Suprapubic skin (tissue), 4 donors: ENCODE results near the gene PTGIR. TPM values are rescaled to one million over a fixed set of nuclear protein-coding genes. Genes with fewer than 3 reads are reported as not detected.
A peak's percentile ranks its signal among the peaks of the same experiment; 100 is the strongest.

Experiments used
- DNase-seq, 2 donors: peaks; one replicate each; pipeline ENCODE4 v3.0.0-alpha.2; 2019; ENCODE audit warnings: low spot score in 2 of 2
- H3K27ac ChIP-seq: fragments of 200-600 bp; sonication (generic); one replicate; pipeline ENCODE4 v1.5.1; 2019
- H3K27me3 ChIP-seq: fragments of 200-600 bp; sonication (generic); one replicate; pipeline ENCODE4 v1.5.1; 2019
- H3K36me3 ChIP-seq: fragments of 200-600 bp; sonication (generic); one replicate; pipeline ENCODE4 v1.5.1; 2019
- H3K4me1 ChIP-seq: fragments of 200-600 bp; sonication (generic); one replicate; pipeline ENCODE4 v1.5.1; 2019
- H3K4me3 ChIP-seq: fragments of 200-600 bp; sonication (generic); one replicate; pipeline ENCODE4 v1.5.1; 2019; ENCODE audit warnings: mild to moderate bottlenecking
- H3K9me3 ChIP-seq: fragments of 200-600 bp; sonication (generic); one replicate; pipeline ENCODE4 v1.5.1; 2019
- EP300 ChIP-seq: sonication (generic); formaldehyde crosslinking; IDR thresholded peaks from one replicate; pipeline ENCODE4 v1.6.1; 2017; ENCODE audit warnings: antibody characterized with exemption
- POLR2A ChIP-seq, 2 donors: fragments of 450-650 bp; IDR thresholded peaks; one replicate each; pipeline ENCODE4 v1.6.1; 2017; ENCODE audit warnings: antibody characterized with exemption in 2 of 2, mild to moderate bottlenecking in 2 of 2, moderate library complexity in 2 of 2
- POLR2AphosphoS5 ChIP-seq, 3 donors: sonication (generic); formaldehyde crosslinking; IDR thresholded peaks; one replicate each; pipeline ENCODE4 v1.6.1; 2017; ENCODE audit warnings: antibody characterized with exemption in 3 of 3
- WGBS: methylation state at CpG from one replicate; pipeline ENCODE4 v1.1.5; 2018; 5-methylcytosine and 5-hydroxymethylcytosine counted together
- total RNA-seq, 4 donors: library from RNA; depleted of rRNA; stranded (reverse); fragments of >200 nt; gene quantifications; one replicate each; pipeline ENCODE4 v1.1.0, GENCODE V29; 2016
- TF ChIP-seq, protein P1 (sequence below), 2 donors: fragments of 200-600 bp in 1 of 2; fragments of 450-650 bp in 1 of 2; sonication (generic) in 1 of 2; IDR thresholded peaks; one replicate each; pipeline ENCODE4 v1.5.1; 2016 to 2019; ENCODE audit warnings: antibody characterized with exemption in 2 of 2, mild to moderate bottlenecking in 1 of 2, moderate library complexity in 1 of 2

PTGIR gene
- total RNA-seq, 4 donors from 2014 or later = 0.57 to 6.7 (median 2.4) TPM

DNA sequence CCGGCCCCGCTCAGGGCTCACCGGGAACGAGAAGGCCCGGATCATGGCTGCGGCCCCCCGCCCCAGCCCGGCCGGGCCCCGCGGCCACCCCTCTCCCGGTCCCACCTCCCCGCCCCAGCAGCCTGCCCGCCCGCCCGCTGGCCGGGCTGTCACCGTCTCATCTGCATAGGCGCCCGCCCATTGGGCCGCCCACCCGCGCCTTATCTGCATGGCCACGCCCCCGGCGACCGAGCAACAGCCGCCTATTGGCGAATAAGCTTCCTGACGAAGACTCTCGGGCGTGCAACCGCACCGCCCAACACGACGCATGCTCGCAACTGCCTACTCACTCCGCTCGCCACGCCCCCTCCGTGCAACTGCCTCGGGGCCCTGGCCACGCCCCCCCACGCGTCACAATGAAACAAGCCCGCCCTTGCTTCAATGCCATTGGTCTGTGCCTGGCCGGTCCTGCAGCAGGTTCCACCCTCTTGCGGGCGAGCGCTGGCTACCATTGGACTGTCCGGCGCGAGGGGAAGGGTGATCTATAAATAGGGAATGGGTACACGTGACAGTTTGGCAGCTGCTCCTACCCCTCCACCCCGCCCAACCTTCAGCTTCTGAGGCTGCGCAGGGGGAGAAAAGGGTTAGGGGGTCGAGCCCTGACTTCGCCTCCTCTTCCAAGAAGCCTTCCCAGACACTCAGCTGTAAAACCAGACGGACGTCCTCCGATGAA, 36.3 kb upstream of the PTGIR start, which contains the start of gene DACT3:
DACT3 (minus strand) TSS at position 163 of the 712 bp plus-strand sequence; CDS start at position 45, 118 bp downstream.
- H3K9me3 ChIP-seq = no peaks in the 10 kb centered on the region

DNA sequence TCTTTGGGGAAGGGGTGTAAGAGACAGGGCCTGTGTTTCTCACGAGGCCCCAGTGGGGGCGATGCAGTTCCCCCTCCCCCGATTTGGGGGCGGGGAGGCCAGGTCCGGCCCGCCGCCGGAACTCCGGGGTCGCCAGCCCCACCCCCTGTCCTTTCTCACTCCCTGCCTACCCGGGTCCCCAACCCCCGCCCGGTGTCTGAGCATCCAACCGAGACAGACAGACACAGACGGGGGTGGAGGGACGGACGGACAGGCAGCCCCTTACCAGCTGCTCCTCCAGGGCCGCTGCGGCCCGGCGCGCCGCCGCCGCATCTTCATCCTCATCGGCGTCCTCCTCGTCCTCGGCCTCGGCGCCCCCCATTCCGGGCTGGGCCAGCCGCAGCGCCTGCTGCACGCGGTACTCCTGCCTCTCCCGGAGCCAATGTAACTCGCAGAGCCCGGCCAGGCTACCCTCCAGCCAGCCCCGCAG, 35.7 kb upstream of the PTGIR start:
- H3K27ac ChIP-seq = no peak overlapping the region
- WGBS = no CpG with 5 or more reads among the region's 40 CpGs
- no peak for DNase-seq

More for the DNA sequence above, 36.3 kb upstream of the PTGIR start, which contains the start of gene DACT3:
- Histone ChIP-seq H3K4me1 (peaks cover 26% of the 10 kb centered on the region), H3K27ac (peak within 1 kb of the TSS; percentile 63), H3K4me3 (peak within 1 kb of the TSS; percentile 65), H3K27me3 (peaks cover 28% of the 10 kb centered on the region), H3K36me3 (no peaks in the 10 kb centered on the region)
- TF ChIP-seq EP300 = no peak
- TF ChIP-seq POLR2AphosphoS5 (IDR thresholded peaks at IDR 0.05) = peak in 1 of 3 donors; percentile 85
- peak; percentile 100 for DNase-seq
- 0% methylated on average over 25 of the region's 61 CpGs for WGBS

DNA sequence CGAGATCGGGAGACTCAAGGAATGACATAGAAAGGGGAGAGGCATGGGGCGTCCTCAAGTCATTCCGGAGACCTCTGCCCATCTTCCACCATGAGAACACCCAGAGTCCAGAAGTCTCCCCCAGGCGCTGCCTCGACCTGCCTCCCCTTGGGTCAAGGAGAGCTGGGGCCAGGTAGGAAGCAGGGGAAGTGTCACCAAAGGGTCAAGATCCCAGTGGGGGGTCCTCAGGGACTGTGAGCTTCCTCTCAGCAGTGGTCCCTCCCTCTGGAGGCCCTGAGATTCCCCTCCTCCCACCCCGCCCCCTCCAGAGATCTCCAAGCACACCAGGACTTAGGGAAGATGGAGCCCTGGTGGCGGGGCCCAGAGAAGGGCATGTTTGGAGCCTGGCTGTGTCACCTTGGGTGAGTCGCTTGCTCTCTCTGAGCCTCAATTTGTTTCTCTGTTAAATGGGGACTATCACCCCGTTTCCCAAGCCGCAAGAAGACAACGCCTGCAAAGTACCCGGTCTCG, 35.2 kb upstream of the PTGIR start:
- TF ChIP-seq, protein P1, sequence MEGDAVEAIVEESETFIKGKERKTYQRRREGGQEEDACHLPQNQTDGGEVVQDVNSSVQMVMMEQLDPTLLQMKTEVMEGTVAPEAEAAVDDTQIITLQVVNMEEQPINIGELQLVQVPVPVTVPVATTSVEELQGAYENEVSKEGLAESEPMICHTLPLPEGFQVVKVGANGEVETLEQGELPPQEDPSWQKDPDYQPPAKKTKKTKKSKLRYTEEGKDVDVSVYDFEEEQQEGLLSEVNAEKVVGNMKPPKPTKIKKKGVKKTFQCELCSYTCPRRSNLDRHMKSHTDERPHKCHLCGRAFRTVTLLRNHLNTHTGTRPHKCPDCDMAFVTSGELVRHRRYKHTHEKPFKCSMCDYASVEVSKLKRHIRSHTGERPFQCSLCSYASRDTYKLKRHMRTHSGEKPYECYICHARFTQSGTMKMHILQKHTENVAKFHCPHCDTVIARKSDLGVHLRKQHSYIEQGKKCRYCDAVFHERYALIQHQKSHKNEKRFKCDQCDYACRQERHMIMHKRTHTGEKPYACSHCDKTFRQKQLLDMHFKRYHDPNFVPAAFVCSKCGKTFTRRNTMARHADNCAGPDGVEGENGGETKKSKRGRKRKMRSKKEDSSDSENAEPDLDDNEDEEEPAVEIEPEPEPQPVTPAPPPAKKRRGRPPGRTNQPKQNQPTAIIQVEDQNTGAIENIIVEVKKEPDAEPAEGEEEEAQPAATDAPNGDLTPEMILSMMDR (IDR thresholded peaks at IDR 0.05) = no peak
- TF ChIP-seq POLR2A (IDR thresholded peaks at IDR 0.05) = no peak
- Histone ChIP-seq H3K4me3 (peak overlapping the region; percentile 65), H3K36me3 (no peaks in the 10 kb centered on the region), H3K27ac (no peak overlapping the region), H3K4me1 (peaks cover 26% of the 10 kb centered on the region), H3K27me3 (peaks cover 28% of the 10 kb centered on the region), H3K9me3 (no peaks in the 10 kb centered on the region)
- WGBS = 6% methylated on average over 6 of the region's 14 CpGs
- peak in 1 of 2 donors; percentile 68 for DNase-seq

More for the DNA sequence above, 35.7 kb upstream of the PTGIR start:
- TF ChIP-seq POLR2AphosphoS5 (IDR thresholded peaks at IDR 0.05) (no peak), EP300 (no peak)
- TF ChIP-seq, protein P1 (IDR thresholded peaks at IDR 0.05) = no peak
- Histone ChIP-seq H3K4me1 (peaks cover 26% of the 10 kb centered on the region), H3K4me3 (peak overlapping the region; percentile 65), H3K27me3 (peaks cover 28% of the 10 kb centered on the region), H3K36me3 (no peaks in the 10 kb centered on the region), H3K9me3 (no peaks in the 10 kb centered on the region)

DNA sequence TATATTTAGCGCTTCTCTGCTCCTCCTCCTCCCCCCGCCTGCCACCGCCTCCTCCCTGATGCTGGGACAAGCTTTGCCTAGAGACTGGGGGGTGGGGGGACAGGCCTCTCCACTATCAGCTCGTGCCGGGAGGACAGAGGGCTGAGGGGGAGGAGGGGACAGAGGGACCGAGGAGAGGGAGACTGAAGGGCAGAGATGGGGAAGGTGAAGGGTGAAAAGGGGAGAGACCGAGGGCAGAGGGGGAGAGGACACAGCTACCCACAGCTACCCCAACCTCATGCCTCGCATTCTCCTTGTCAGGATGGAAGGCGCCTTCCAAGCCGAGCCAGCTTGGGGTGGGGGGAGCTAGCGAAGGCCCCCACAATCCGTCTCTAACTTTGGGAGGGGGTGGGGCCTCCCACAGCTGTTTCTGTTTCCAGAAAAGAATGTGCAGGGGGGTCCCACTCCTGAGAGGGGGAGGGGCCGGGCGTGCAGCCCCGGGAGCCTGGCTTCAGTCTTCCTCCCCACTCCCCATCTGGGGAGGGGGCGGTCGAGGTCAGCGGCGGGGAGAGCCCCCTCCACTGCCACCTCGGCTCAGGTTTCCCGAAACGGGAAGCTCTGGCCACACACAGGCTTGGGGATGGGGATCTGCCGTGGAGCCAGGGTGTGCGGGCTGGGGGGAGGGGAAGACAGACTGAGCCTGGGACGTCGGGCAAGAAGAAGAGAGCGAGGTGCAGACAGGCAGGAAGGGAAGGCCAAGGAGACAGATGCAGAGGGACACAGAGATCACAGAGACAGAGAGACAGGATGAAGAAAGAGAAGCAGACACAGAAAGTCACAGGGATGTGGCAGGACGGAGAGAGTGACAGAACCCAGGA, 34.5 kb upstream of the PTGIR start:
- H3K9me3 ChIP-seq = no peaks in the 10 kb centered on the region
- DNase-seq = peak in 1 of 2 donors; percentile 70
- H3K36me3 ChIP-seq = no peaks in the 10 kb centered on the region
- no peak overlapping the region for H3K27ac ChIP-seq
- peak overlapping the region; percentile 65 for H3K4me3 ChIP-seq
- H3K4me1 ChIP-seq = peaks cover 26% of the 10 kb centered on the region
- TF ChIP-seq, protein P1 (IDR thresholded peaks at IDR 0.05) = no peak
- TF ChIP-seq EP300 (no peak), POLR2A (IDR thresholded peaks at IDR 0.05) (no peak), POLR2AphosphoS5 (IDR thresholded peaks at IDR 0.05) (no peak)
- 5% methylated on average over 28 of the region's 28 CpGs for WGBS
- peaks cover 28% of the 10 kb centered on the region for H3K27me3 ChIP-seq

DNA sequence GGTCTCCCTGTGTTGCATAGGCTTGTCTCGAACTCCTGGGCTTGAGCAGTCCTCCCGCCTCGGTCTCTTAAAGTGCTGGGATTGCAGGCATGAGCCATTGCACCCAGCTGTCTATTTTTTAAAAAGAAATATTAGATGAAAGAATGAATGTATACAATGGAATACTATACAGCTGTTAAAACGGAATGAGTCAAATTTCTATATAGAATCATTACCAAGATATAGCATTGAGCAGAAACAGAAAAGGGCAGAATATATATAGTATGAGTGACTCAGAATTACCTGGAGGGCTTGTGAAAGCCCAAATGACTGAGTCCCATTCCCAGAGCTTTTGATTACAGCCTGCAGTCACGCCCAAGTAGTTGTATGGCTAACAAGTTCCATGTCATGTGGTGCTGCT, 31.7 kb upstream of the PTGIR start:
- 89% methylated on average over 5 of the region's 5 CpGs for WGBS
- no peak overlapping the region for H3K27ac ChIP-seq

More for the DNA sequence above, 31.7 kb upstream of the PTGIR start:
- no peak for DNase-seq
- no peaks in the 10 kb centered on the region for H3K9me3 ChIP-seq
- no peaks in the 10 kb centered on the region for H3K36me3 ChIP-seq
- peaks cover 22% of the 10 kb centered on the region for H3K4me1 ChIP-seq
- TF ChIP-seq EP300 (no peak), POLR2AphosphoS5 (IDR thresholded peaks at IDR 0.05) (no peak), POLR2A (IDR thresholded peaks at IDR 0.05) (no peak)
- TF ChIP-seq, protein P1 (IDR thresholded peaks at IDR 0.05) = no peak
- H3K4me3 ChIP-seq = no peak overlapping the region
- H3K27me3 ChIP-seq = peaks cover 28% of the 10 kb centered on the region
